GM18511 (cell line): Measurements from ENCODE around the gene PLA2R1.
A peak's percentile ranks its signal among the peaks of the same experiment; 100 is the strongest.
"Not testable (repeated sequence)": the region's sequence is repeated elsewhere in the genome, so short reads cannot be mapped to it uniquely, and the experiment has no call there.

ENCODE experiments used
- ATAC-seq: cut with Tn5 transposase; IDR thresholded peaks from one replicate; pipeline ENCODE4 v1.9.1; 2021; ENCODE audit warnings: mild to moderate bottlenecking, moderate library complexity; ENCODE audit not compliant: unreplicated experiment

Gene PLA2R1

DNA sequence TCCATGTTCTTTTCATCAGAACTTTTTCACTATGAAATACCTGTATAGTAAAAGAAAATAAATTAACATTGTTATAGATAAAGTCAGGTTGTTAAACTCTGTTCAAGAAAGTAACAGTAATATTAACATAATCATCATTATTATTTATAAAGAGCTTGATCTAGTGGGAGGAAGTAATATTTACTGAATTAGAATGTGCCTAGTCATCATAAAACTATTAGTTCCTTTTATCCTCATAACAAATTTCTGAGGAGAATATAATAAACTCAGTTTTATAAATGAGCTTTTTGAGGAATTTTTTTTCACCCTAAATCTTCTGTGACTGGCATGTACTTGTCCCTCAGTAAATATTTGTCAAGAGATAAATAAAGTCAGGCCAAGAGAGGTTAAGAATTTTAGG is 78.4 kb downstream of the PLA2R1 start:
- ATAC-seq = no peak

DNA sequence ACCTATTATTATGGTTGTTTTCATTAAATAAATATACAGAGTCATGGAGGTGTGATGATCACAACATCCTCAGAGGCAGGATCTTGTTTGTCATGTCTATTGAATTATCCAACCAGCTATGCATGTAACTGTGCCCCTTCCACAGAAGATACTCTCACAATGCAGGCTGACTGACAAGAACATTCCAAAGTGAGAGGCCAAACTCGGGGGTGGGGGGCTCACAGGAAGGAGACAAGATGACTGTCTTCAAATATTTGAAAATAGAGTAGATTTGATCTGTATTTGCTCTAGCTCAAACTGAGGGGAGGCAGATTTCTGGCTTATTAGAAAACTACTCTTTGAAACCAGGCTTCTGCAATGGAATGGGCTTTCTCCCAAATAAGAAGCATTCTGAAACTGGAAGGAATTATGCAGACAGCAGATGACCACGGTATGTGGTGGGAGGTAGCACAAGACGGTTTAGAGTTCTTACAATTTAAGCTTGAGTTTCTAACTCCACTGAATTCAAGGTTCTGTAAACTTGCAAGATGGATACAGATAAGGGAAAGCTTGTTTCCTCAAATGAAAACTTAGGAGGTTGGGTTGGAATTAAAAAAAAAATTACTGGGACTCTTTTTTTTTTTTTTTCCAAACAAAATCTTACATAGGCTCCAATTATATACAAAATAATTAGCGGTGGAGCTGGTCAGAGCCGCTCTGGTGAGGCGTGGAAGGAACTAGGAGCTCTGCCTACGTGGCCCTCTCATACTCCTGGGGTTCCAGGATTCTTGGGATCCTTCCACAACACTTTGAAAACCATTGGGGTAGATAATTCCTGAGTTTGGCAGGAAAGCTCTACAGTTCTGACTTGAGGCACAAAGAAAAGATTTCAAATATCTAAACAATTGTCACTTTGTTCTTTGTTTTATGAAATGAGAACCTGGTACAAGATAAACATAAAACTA is 79.3 kb downstream of the PLA2R1 start:
- ATAC-seq = no peak

DNA sequence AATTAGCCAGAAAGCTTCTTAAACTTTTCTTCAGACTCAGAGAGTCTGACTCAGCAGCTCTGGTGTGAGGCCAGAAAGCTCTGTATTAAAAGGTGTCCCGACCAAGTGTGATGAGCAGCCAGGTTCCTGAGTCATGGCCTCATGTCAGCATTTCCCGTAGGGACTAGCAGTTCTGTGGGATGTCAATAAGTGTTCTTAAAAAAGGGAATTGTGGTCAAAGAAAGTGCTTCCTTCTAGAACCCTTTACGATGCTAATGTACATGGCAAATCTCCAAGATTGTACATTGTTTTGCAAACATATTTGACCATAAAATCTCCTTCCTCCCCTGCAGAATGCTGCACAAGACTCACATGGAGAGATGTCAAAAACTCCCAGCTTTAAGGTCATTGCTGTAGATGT is 80.1 kb downstream of the PLA2R1 start:
- ATAC-seq = no peak

DNA sequence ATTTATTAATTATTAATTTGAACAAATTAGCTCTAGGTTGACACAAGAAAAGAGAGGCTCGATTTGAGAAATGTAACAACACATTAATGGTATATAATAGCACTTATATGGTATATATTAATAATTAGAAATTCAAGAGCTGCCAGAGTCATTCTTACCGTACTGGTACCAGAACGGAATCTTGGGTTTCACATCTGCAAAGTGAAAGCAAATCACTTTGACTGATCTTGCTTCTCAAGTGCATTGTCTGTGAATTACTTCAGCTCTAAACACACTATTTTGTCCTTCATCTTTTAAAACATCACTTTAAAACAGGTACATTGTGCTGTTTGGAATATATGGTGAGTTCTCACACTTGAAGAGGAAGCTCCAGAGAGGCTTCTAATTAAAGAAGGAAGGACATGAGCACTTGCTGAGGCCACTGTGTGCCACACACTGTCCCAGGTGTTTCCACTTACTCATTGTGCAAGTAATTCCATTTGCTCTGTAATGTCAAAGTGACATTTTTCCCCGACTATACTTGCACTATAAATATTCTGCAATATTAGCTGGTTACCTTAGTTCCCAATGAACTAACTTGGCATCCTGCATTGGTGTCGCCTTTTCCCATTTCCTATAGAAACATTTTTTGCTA is 85.8 kb downstream of the PLA2R1 start:
- ATAC-seq = no peak

DNA sequence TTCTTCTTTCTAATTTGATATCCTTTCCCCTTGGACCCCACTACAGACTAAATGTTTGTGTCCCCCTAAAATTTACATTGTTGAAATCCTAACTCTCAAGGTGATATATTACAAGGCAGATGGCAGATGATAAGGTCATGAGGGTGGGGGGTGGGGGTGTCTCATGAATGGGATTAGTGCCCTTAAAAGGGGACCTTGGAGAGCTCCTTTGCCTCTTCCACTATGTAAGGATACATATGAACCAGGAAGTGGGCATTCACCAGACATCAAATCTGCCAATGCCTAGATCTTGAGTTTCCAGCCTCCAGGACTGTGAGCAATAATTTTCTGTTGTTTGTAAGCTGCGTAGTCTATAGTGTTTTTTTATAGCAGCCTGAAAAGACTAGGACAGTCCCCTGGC is 89.1 kb downstream of the PLA2R1 start:
- ATAC-seq = no peak

DNA sequence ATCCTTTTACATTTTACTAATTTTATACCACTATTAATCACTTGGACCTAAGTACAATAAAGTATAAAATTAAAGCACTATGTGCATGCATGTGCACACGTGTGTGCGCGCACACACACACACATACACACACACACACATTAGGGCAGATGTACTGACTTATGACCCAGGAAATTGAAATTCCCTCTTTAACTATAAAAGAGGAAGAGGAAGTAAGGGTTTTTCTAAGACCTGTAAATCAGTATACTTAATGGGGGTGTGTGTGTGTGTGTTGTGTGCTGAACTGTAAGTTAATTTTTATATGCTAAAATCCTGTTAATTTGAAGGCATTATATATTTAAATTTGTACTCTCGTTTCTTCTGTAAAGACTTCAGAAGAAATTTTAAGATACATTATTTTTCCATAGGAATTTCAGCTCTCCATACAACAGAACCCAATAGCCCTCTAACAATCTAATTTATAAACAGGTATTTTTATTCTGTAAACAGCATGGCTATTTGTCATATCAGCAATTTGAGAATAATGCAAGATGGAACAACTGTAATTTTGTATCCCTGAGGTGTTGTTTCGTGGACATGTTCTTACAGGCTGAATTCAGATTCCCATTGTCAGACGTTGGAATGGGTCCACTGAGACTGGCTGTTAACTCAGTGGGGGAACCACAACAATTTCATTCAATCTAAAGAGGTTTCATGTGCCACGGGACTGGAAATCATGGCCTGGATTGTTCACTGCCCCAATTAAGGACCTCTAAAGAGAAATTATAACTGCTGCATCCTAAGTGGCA is 90.9 kb downstream of the PLA2R1 start:
- ATAC-seq = peak; percentile 58

DNA sequence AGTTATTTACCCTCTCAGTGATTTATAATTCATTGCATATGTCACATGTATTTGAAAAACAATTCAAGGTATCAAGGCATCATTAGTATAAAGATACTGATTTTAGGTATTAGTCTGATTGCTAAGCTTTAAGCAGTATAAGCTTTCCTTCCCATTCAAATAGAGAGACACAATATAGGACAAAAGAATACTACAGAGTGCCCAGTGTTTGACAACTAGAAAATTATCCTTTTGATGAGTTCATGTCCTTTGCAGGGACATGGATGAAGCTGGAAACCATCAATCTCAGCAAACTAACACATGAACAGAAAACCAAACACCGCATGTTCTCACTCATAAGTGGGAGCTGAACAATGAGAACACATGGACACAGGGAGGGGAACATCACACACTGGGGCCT is 91.9 kb downstream of the PLA2R1 start:
- ATAC-seq = not testable (repeated sequence)

DNA sequence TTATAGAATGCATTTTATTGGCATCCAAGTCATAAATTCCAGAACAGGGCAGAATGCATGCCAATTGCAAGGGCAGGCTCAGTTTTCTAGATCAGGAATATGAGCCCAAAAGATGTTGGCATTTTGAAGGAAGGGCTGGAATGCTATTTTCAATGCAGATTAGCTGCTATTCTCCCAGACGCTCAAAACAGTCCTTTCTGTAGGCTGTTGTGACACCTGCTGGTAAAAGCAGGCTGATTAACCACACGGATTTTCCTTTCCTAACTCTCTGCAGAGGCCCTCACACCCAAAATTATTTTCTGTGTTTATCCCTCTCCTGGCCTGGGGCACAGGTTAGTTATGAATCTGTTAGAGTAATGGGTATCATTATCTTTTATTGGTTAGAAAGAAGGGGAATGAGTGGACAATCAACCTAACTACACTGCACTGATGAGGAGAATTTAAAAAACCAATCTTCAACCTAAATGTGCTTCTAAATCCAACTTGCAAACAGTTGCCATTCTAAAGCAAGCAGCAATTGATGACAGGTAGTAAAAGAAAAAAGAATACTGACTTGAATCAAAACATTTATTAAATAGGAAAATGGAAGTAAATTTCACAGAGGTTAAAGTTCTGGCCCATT is 94.0 kb downstream of the PLA2R1 start:
- ATAC-seq = peak; percentile 44

DNA sequence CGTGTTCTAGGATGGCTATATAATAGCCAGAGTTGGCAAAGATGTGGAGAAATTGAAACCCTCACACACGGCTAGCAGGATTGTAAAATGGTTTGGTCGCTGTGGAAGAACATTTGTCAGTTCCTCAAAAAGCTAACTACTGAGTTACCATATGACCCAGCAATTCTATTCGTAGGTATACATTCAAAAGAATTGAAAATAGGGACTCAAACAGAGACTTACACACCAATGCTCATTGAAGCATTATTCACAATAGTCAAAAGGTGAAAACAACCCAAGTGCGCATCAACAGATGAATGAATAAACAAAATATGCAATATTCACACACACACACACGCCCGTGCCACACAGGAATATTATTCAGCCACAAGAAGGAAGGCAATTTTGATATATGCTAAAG is 98.7 kb downstream of the PLA2R1 start:
- ATAC-seq = peak; percentile 84

DNA sequence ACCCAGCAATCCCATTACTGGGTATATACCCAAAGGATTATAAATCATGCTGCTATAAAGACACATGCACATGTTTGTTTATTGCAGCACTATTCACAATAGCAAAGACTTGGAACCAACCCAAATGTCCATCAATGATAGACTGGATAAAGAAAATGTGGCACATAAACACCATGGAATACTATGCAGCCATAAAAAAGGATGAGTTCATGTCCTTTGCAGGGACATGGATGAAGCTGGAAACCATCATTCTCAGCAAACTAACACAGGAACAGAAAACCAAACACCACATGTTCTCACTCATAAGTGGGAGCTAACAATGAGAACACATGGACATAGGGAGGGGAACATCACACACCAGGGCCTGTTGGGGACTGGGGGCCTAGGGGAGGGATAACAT is 99.9 kb downstream of the PLA2R1 start:
- ATAC-seq = not testable (repeated sequence)

DNA sequence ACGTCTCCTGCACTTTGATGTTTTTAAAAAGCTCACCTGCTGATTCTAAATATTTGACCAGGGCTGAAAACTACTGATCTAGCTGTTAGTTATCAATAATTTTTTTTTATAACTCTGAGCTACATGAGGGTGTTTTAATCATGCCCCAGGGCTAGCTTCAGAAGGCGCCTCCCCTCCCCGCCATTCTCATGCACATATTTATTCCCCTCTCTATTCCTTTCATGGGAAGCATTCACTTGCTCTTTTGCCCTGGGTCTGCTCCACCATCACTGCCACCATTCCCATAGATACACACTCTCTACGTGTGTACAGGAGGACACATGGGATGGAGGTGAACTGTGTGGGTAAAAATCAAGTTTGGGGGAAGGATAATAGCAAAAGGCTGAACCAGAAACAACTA is 101.0 kb downstream of the PLA2R1 start:
- no peak for ATAC-seq

DNA sequence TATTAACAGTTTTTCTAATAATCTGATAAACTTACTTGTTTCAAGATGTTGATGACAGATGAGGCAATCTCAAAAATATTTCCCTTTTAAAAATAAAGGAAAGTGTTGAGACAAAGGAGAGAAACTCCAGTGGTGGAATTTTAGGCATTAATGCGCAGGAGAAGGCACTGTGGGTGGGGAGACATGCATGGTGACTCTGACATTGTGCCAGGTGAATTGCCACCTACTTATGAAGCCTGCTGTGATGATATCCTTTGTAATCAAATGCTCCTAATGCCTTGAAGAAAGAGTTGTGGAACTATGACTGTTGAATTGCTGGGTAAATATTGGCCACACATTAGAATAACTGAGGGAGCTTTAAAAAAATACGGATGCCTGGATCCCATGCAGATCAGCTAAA is 101.4 kb downstream of the PLA2R1 start:
- no peak for ATAC-seq

DNA sequence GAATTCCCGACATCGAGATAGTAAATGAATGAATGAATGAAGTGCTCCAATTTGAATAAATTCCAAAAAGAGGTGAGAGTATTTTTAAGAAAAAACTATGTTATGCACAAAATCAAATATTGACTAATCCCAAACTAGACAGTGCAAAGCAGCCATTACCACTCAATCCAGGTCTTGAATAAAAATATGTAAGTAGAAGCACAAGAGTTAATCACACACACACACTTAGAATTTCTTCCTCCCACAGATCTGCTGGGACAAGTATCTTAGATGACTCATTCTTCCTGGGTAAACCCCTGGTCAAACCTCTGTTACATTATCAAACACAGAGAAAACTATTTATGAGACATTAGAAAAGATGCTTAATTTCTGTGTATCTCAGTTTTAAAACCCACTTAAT is 102.0 kb downstream of the PLA2R1 start:
- ATAC-seq = peak; percentile 65

DNA sequence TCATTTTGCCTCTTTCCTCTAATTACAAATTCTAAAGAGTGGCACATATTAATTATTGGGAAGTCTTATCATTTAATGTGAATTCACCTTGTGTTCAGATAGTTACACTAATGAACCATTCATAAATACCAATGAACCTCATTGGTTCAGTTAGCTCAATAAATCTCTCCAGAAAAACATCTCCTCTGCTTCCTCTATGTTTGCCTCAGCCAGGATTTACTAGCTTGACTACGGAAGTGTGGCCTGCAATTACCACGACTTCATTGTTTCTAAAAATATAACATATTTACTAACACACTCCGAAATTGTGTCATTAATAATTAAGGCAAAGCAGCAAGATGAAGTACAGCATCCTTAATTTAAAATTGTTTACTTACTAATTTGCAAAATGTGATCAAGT is 103.3 kb downstream of the PLA2R1 start:
- ATAC-seq = no peak

DNA sequence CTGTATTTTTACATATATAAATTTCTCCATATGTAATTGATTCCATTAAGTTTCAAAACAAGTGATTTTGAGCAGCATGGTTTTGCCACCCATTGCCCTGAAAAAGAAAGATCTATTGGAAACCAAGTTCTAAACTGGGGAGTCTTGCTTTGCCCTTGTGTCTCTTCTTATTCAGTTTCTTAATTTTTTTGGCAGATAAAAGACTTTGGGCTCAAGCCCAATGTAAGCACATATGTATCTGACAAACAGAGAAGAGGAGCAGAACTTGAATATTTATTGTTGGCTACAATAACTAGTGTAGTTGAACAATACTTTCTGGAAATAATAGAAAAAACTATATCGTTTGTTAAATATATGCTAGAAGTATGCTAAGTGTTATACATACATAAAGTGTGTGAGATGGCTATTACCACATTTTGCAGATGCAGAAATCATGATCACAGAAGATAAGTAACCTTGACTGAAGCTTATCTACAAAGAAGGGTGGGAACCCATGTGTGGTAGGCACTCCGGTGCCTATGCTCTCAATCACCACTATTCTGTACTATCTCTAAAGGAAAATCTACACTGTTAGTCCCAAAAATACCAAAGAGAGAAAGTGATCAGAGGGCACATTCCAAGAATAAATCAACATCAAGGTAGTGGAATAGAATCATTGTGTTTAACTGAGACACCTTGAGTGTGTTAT is 109.1 kb downstream of the PLA2R1 start:
- ATAC-seq = no peak

DNA sequence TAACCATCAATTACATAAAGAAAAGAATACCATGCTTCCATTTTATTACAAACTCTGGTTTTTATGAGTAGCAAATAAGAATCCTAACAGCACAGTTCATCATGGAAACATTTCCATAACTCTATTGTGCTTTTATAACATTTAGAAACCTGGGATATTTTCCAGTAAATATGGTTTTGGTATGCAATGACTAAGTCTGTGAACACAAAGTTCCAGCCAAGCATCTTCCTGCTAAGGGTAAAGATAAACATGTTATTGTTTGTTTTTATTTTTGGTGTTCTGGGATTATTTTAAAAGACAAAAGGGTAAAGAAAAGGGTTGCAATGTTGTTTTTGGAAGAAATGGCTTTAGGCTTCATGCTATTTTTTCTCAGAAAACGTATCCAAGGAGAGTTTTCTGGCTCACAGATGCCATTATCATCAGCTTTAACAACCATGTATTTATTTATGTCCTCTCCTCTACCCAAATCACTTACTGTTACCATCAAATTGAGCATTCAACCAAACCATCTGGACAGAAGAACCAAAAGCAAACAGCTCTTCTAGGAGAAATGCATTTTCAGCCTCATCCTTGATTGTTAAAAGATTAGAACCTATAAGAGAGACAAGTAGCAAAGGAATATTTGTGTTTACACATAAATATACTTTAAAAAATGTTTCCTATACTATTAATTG is 116.0 kb downstream of the PLA2R1 start:
- ATAC-seq = no peak

DNA sequence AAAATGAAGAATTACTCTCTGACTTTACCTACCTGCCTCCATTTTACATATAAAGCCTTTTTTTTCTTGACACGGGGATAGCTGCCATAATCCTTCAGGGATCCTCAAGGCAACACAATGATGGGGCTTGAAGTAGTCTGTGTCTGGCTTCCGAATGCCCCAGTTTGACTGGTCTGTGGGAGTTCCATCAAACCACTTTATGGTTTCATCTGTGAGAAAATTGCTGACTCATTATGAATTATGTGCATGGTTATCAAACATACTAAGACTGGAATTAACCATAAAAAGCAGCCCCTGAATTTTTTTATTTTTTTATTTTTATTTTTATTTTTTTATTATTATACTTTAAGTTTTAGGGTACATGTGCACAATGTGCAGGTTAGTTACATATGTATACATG is 117.5 kb downstream of the PLA2R1 start:
- no peak for ATAC-seq

DNA sequence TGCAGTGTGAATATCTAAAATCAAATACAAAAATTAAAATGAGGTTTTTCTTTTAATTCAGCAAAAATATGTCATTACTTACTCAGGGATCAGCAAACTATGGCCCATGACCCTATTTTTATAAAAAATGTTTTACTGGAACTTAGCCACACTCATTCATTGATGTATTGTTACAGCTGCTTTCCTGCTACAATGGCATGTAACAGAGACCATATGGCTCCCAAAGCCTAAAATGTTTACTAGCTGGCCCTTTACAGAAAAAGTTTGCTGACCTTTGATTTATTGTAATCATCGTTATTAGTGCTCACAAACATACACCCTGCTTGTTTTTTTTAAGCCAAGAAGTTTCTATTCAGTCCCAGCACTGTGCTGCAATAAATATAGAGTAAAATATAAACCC is 120.3 kb downstream of the PLA2R1 start:
- ATAC-seq = no peak

DNA sequence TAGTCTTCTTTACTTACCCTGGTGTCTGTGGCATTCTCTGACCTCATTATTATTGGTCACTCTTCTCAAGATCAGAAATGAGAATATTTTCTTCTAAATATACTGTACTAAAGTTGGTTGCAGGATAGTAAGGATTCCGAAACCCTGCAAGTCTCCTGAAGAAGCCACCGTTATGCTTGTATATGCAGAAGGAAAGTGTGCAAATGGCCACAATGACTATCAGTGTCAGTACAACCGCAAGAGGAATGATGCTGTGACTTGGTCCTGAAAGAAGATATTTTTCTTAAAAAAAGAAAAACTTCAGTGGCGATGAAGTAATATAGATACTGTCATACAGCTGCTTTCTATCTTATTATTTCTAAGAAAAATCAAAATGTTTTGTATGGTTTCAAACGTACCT is 120.7 kb downstream of the PLA2R1 start:
- no peak for ATAC-seq

DNA sequence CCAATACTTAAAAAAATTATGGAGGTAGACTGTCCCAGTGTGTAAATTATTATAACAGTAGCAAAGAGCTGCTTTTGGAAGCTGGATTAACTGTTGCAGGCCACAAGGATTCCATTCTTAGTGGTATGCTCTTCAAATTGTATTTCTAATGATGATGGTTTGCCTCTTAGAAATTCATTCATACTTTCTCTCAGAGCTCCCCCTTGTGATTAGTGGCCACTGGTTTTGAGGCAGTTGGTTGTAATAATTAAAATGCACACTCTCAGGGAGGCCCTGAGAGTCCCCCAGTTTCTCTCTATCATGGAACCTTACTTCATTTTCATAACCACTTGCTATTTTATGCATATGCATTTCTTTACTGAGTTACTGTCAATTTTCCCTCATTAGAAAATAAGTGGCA is 122.5 kb downstream of the PLA2R1 start:
- ATAC-seq = peak; percentile 90
